ENCODE measurements around the gene STX5.
A peak's percentile ranks its signal among the peaks of the same experiment; 100 is the strongest.

GRCh38 chr11:62855571-62856332 lies 23.9 kb upstream of the STX5 start:
- TF ChIP-seq, protein P1, sequence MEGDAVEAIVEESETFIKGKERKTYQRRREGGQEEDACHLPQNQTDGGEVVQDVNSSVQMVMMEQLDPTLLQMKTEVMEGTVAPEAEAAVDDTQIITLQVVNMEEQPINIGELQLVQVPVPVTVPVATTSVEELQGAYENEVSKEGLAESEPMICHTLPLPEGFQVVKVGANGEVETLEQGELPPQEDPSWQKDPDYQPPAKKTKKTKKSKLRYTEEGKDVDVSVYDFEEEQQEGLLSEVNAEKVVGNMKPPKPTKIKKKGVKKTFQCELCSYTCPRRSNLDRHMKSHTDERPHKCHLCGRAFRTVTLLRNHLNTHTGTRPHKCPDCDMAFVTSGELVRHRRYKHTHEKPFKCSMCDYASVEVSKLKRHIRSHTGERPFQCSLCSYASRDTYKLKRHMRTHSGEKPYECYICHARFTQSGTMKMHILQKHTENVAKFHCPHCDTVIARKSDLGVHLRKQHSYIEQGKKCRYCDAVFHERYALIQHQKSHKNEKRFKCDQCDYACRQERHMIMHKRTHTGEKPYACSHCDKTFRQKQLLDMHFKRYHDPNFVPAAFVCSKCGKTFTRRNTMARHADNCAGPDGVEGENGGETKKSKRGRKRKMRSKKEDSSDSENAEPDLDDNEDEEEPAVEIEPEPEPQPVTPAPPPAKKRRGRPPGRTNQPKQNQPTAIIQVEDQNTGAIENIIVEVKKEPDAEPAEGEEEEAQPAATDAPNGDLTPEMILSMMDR (IDR thresholded peaks at IDR 0.05), result peak in 2 of 5 experiments; percentile 23 to 59
- TF ChIP-seq EP300 (IDR thresholded peaks at IDR 0.05), result peak; percentile 92 to 100

Measured in tibial nerve (tissue), 4 donors.